Body of pancreas (tissue), 4 donors: ENCODE data around the gene ARHGAP26. TPM values are rescaled to one million over a fixed set of nuclear protein-coding genes. Genes with fewer than 3 reads are reported as not detected.

Source experiments
- ATAC-seq: fragments of 150-250 bp; one replicate; pipeline ENCODE4 v1.9.1; 2016
- DNase-seq, 4 donors: peaks; one replicate each; pipeline ENCODE4 v3.0.0-alpha.2; 2019
- H3K27ac ChIP-seq, 4 donors: fragments of 200-600 bp; sonication (generic); 1 replicate in 3 of 4; 2 replicates in 1 of 4; pipeline versions ENCODE4 v1.5.1 to v1.6.1; 2016 to 2019; ENCODE audit warnings: mild to moderate bottlenecking in 1 of 4, mixed read lengths in 1 of 4, moderate library complexity in 1 of 4
- H3K27me3 ChIP-seq, 2 donors: fragments of 200-600 bp; sonication (generic); one replicate each; pipeline ENCODE4 v1.6.0; 2016; ENCODE audit warnings: mild to moderate bottlenecking in 1 of 2
- H3K36me3 ChIP-seq, 2 donors: fragments of 200-600 bp; sonication (generic); replicated peaks in 1 of 2; 2 replicates each; pipeline ENCODE4 v1.5.1; 2016; ENCODE audit warnings: low read depth in 2 of 2; ENCODE audit not compliant: insufficient read depth in 1 of 2
- H3K4me1 ChIP-seq: fragments of 200-600 bp; sonication (generic); one replicate; pipeline ENCODE4 v1.6.0; 2016
- H3K4me3 ChIP-seq, 2 donors: fragments of 200-600 bp; sonication (generic); 1 replicate in 1 of 2; 2 replicates in 1 of 2; pipeline ENCODE4 v1.5.1; 2016 to 2019
- H3K9me3 ChIP-seq, 3 donors: fragments of 200-600 bp; sonication (generic); 1 replicate in 2 of 3; 2 replicates in 1 of 3; pipeline ENCODE4 v1.5.1; 2016
- POLR2A ChIP-seq, 3 donors: fragments of 450-650 bp; IDR thresholded peaks; one replicate each; pipeline ENCODE4 v1.6.1; 2016; ENCODE audit warnings: antibody characterized with exemption in 3 of 3, mild to moderate bottlenecking in 2 of 3
- WGBS, 2 donors: methylation state at CpG; one replicate each; pipeline ENCODE4 v1.1.5; 2017; 5-methylcytosine and 5-hydroxymethylcytosine counted together
- intact Hi-C: fragments of 100-400 bp; cut with DNase I; formaldehyde crosslinking; loops from one replicate; pipeline ENCODE4 v1.15.1; 2023
- total RNA-seq, 2 donors: library from RNA; depleted of rRNA; stranded (reverse); fragments of >200 nt; gene quantifications; one replicate each; pipeline ENCODE4 v1.1.0, GENCODE V29; 2016
- TF ChIP-seq, protein P1 (sequence below), 7 experiments: fragments of 450-650 bp in 4 of 7; fragments of 200-600 bp in 3 of 7; sonication (generic) in 3 of 7; IDR thresholded peaks; one replicate each; pipeline ENCODE4 v1.5.1; 2016 to 2019; ENCODE audit warnings: antibody characterized with exemption in 7 of 7

Gene ARHGAP26
- total RNA-seq, 2 donors from 2014 or later: 12.5 to 14.2 TPM

DNA sequence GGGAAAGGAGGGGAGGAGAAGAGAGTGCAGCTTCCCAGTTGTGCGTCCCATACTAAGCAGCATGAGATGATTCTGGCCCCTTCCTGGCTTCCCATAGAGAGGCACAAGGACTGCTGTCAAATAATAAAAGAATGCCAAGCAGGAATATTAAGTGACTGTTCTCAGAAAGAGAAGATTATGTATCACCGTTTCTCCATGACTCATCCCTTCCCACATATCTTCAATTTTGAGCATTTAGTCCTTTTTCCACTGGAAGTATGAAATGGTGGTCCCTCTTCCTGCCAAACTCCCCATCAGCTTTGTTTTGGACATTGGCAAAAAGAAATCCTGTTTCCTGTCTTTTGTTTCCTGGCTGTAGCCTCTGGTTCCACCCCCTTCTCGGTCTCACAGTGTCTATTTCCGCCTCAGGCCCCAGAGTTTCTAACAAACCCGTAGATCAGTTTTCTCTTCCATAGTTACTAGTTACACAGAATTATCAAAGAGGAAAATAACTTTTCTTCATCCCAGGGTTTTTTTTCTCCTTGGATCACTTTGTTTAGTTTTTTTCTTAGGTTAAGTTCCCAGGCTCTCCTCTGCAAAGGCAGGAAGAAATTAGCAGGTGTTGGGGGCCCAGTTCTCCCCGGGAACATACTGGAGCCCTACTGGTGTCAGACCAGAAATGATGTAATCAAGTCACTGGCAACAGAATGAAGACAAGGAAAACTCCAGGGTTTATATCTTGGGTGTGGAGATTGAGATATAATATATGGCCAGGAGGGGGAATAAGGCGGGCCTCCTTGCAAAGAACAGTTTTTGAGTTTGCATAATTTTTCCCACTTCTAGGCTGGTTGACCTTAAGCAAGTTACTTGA lies 26.4 kb upstream of the ARHGAP26 start:
- no peak overlapping the region for H3K27ac ChIP-seq
- DNase-seq: no peak
- ATAC-seq: peak; percentile 46

DNA sequence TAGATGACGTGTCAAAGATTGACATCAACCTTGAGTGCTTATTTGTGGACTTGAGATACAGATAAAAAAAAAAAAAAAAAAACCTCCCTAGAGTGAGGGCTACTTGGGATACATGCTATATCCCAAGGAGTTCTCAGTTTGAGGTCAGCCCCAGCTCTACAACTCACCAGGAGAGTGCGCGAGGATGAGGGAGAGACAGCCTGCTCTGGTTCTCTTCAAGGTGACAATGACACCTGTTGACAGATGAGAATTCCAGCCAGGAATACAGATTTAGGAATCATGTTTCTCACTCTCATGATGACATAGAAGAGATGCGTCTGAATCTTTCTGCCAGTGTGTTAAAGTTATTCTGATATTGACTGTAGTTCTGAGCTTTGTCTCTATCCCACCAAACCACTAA lies 24.9 kb upstream of the ARHGAP26 start:
- intact Hi-C loops: no loop called here
- DNase-seq (no peak), ATAC-seq (no peak)
- no peak overlapping the region for H3K4me3 ChIP-seq
- peaks cover 18% of the 10 kb centered on the region for H3K4me1 ChIP-seq
- H3K9me3 ChIP-seq: no peaks in the 10 kb centered on the region
- H3K27me3 ChIP-seq: no peaks in the 10 kb centered on the region
- no peak for TF ChIP-seq POLR2A (IDR thresholded peaks at IDR 0.05)
- TF ChIP-seq, protein P1, sequence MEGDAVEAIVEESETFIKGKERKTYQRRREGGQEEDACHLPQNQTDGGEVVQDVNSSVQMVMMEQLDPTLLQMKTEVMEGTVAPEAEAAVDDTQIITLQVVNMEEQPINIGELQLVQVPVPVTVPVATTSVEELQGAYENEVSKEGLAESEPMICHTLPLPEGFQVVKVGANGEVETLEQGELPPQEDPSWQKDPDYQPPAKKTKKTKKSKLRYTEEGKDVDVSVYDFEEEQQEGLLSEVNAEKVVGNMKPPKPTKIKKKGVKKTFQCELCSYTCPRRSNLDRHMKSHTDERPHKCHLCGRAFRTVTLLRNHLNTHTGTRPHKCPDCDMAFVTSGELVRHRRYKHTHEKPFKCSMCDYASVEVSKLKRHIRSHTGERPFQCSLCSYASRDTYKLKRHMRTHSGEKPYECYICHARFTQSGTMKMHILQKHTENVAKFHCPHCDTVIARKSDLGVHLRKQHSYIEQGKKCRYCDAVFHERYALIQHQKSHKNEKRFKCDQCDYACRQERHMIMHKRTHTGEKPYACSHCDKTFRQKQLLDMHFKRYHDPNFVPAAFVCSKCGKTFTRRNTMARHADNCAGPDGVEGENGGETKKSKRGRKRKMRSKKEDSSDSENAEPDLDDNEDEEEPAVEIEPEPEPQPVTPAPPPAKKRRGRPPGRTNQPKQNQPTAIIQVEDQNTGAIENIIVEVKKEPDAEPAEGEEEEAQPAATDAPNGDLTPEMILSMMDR (IDR thresholded peaks at IDR 0.05): no peak
- no peak overlapping the region for H3K27ac ChIP-seq
- WGBS, 2 donors: 82 to 90% methylated on average over 4 of the region's 4 CpGs
- H3K36me3 ChIP-seq: no peaks in the 10 kb centered on the region

More for the DNA sequence above, 26.4 kb upstream of the ARHGAP26 start:
- Histone ChIP-seq H3K36me3 (no peaks in the 10 kb centered on the region), H3K27me3 (no peaks in the 10 kb centered on the region), H3K4me3 (no peak overlapping the region), H3K4me1 (peaks cover 13% of the 10 kb centered on the region), H3K9me3 (no peaks in the 10 kb centered on the region)
- WGBS, 2 donors: 70 to 72% methylated on average over 7 of the region's 7 CpGs
- TF ChIP-seq, protein P1 (IDR thresholded peaks at IDR 0.05): no peak
- no peak for TF ChIP-seq POLR2A (IDR thresholded peaks at IDR 0.05)
- intact Hi-C loops: no loop called here

DNA sequence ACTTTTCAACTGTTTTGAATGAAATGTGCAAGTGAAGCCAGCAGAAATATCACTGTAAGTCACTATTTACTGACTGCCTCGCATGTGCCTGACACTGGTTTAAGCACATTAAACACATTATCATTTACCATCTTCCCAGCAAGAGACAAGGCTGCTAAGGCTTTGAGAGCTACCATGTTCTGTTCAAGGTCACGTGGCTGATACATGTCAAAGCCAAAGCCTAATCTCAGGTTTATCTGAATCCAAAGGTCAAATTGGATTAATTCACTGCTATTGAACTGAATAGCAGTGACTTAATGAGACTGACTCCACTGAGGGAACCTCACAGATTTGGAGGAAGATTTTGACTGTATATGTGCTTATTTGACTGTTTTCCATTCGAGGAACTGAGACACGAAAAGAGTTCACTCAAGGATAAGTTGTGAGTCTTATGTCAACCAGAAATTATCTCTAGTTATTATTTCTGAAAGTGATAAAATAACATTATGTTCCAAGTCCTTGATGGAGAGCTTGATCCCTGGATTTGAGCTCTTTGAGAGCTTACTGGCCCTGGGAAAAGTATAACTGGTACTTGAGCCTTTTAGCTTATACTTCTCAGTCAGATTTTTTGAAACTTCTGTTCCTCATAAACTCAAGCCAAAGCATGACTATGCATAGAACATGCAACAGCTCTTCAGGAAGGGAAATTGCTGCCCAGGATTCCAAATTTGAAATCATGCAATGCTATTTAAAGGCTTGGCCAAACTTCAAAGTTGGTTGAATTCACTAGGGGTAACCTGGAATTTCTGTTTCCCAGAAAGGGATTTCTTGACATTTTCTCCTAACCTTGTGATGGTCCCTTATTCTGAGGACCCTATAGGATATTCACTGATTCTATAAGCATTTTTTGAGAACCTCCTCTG lies 23.4 kb upstream of the ARHGAP26 start:
- H3K27me3 ChIP-seq: no peaks in the 10 kb centered on the region
- H3K4me3 ChIP-seq: no peak overlapping the region
- ATAC-seq: no peak
- intact Hi-C loops: no loop called here
- WGBS, 2 donors: 32 to 47% methylated on average over 4 of the region's 4 CpGs
- H3K4me1 ChIP-seq: peaks cover 18% of the 10 kb centered on the region
- H3K27ac ChIP-seq: no peak overlapping the region
- H3K36me3 ChIP-seq: no peaks in the 10 kb centered on the region
- TF ChIP-seq POLR2A (IDR thresholded peaks at IDR 0.05): no peak
- TF ChIP-seq, protein P1 (IDR thresholded peaks at IDR 0.05): no peak
- no peaks in the 10 kb centered on the region for H3K9me3 ChIP-seq
- no peak for DNase-seq

DNA sequence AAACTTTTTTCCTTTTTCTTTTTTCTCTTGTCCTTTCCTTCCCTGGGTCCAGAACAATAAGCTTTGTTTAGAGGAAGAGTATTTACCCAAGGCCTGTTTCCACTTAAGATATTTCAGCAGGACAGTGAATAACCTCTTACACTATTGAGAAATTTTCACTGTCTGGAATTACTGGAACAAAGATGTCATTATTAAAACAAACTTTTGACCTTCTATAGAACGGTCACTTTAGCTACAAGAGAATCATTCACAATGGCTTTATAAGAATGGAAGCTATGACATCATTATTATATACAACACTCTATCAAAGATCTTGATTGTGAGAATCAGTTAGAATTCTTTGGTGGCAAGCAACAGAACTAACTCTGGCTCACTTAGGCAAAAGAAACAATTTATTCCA lies 22.0 kb upstream of the ARHGAP26 start:
- H3K4me1 ChIP-seq: peaks cover 28% of the 10 kb centered on the region
- H3K27me3 ChIP-seq: no peaks in the 10 kb centered on the region
- H3K4me3 ChIP-seq: no peak overlapping the region
- no peak for TF ChIP-seq POLR2A (IDR thresholded peaks at IDR 0.05)
- TF ChIP-seq, protein P1 (IDR thresholded peaks at IDR 0.05): no peak
- DNase-seq: no peak
- intact Hi-C loops: no loop called here
- H3K36me3 ChIP-seq: no peaks in the 10 kb centered on the region
- WGBS, 2 donors: 69 to 90% methylated on average over 1 of the region's 1 CpG
- peak overlapping the region in 2 of 4 donors; percentile 4 to 5 for H3K27ac ChIP-seq
- no peak for ATAC-seq
- H3K9me3 ChIP-seq: no peaks in the 10 kb centered on the region
